Loucy (cell line): ENCODE measurements around the gene SPEG.

Experiments
- CTCF ChIP-seq: fragments of 200-600 bp; sonication (generic); conservative IDR thresholded peaks from 2 replicates; pipeline ENCODE4 v1.5.1; 2014; ENCODE audit warnings: mild to moderate bottlenecking, antibody characterized with exemption, low read length
- EZH2phosphoT487 ChIP-seq: fragments of 200-600 bp; IDR thresholded peaks from 2 replicates; pipeline ENCODE4 v1.6.1; 2018; ENCODE audit warnings: antibody characterized with exemption, mild to moderate bottlenecking, moderate library complexity, borderline replicate concordance

DNA sequence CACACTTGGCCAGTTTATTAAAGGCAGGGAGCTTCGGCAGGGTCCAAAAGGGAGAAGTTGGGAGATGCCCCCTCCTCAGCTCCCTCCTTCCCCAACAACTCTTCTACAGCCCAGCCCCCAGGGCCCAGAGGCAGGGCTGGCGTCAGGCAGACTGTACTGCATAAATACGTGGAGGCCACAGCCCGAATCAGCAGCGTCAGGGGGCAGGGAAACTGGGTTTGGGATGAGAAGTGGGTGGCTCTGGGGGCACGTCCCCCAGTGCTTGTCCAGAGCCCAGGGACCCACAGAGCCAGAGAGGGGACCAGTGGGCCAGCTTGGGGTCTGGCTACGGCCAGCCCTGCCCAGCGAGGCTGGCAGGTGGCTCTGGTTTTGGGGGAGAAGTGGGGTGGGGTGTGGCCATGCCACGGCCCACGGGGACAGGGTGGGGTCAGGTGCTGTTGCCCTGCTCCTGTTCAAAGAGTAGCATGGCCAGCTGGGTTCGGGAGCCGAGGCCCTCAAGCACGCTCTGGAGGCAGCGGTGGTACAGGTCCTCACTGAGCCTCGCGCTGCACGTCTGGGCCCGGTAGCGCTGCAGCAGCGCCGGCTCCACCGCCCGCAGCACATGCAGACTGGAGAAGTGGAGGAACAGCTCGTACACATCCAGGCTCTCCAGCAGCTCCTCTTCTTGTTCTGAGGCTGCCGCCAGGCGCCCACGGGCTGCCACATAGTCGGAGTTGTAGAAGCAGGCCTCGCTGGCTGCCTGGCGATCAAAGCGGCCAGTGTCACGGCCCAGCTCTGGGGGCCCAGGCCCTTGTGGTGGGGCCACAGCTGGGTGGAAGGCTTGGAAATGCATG lies 104.5 kb downstream of the SPEG start:
- TF ChIP-seq CTCF (no peak), EZH2phosphoT487 (no peak)
